ENCODE results near the gene PNPO. TPM values are rescaled to one million over a fixed set of nuclear protein-coding genes. Genes with fewer than 3 reads are reported as not detected.
A peak's percentile ranks its signal among the peaks of the same experiment; 100 is the strongest.

Gene PNPO
- total and polyA plus RNA-seq, 2 of the 4 experiments (the other 2 are of a cell fraction): 13.9 to 34.1 TPM

GRCh38 chr17:47946929-47947397 lies 5.6 kb downstream of the PNPO start:
- H2AK9ac ChIP-seq (replicated peaks; ENCODE audit: low read depth, low read length, poor library complexity): no peak overlapping the region
- H4K91ac ChIP-seq (ENCODE audit: insufficient read depth, low read depth, low read length): no peak overlapping the region
- no peak overlapping the region for H4K8ac ChIP-seq (ENCODE audit: low read depth in 2 of 2, low read length in 2 of 2)
- H2AK5ac ChIP-seq (ENCODE audit: low read depth, low read length): no peak overlapping the region
- H4K5ac ChIP-seq (ENCODE audit: low read depth, low read length): no peak overlapping the region
- intact Hi-C loops (cut with micrococcal nuclease): loop anchor here (5.0 kb wide), 1 partner anchor 105 kb away; the partner anchor contains the start of gene SCRN2
- dilution Hi-C loops (cut with HindIII; ENCODE audit: low sequenced_read_pairs, unreplicated experiment): no loop called here
- H2BK5ac ChIP-seq (ENCODE audit: low read depth, low read length, poor library complexity, severe bottlenecking): no peak overlapping the region
- no peak overlapping the region for H2BK120ac ChIP-seq (ENCODE audit: low read depth, low read length)
- CTCF ChIA-PET: interaction anchor here (0.6 to 1.5 kb wide), 13 partner anchors 8 to 153 kb away, joined by 3 to 8 read pairs (median 4); partner anchors contain the start of genes CDK5RAP3 and SCRN2
- no peak overlapping the region for H3K18ac ChIP-seq (ENCODE audit: low read depth, low read length)
- POLR2A ChIA-PET (ENCODE audit: unreplicated experiment): no interaction called here
- H3K27me3 ChIP-seq (ENCODE audit: control insufficient read depth, insufficient read depth, low read length): no peaks in the 10 kb centered on the region
- H2BK15ac ChIP-seq (ENCODE audit: low read depth, low read length): no peak overlapping the region
- no peaks in the 10 kb centered on the region for H3K9me3 ChIP-seq (ENCODE audit: control insufficient read depth, insufficient read depth, low read length)
- no peak overlapping the region for H2AFZ ChIP-seq (replicated peaks; ENCODE audit: low read length, poor library complexity)
- DNase-seq (peak; percentile 79), ATAC-seq (ENCODE audit: low read depth) (peak; percentile 70)
- no peak overlapping the region for H2BK20ac ChIP-seq (ENCODE audit: low read depth, low read length)
- H3K9me1 ChIP-seq (ENCODE audit: insufficient read depth, low read length): no peaks in the 10 kb centered on the region
- in situ Hi-C loops (cut with MboI; ENCODE audit: low sequenced_read_pairs): no loop called here
- TF ChIP-seq, protein P1, sequence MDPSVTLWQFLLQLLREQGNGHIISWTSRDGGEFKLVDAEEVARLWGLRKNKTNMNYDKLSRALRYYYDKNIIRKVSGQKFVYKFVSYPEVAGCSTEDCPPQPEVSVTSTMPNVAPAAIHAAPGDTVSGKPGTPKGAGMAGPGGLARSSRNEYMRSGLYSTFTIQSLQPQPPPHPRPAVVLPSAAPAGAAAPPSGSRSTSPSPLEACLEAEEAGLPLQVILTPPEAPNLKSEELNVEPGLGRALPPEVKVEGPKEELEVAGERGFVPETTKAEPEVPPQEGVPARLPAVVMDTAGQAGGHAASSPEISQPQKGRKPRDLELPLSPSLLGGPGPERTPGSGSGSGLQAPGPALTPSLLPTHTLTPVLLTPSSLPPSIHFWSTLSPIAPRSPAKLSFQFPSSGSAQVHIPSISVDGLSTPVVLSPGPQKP (IDR thresholded peaks at IDR 0.05; ENCODE audit: borderline replicate concordance, low read depth, low read length): no peak
- TF ChIP-seq USF2 (IDR thresholded peaks at IDR 0.05; ENCODE audit: low read depth, low read length) (peak; percentile 76), POLR2A (IDR thresholded peaks at IDR 0.05; ENCODE audit: low read depth, low read length) (no peak), RFX5 (IDR thresholded peaks at IDR 0.05; ENCODE audit: low read depth, low read length) (no peak), CHD1 (IDR thresholded peaks at IDR 0.05; ENCODE audit: low read depth, low read length) (no peak), NFE2L2 (IDR thresholded peaks at IDR 0.05; ENCODE audit: low read depth, low read length) (no peak), RAD21 (IDR thresholded peaks at IDR 0.05; ENCODE audit: low read length) (peak; percentile 39; the same call in 1 of the 2 replicates), SMC3 (IDR thresholded peaks at IDR 0.05; ENCODE audit: low read depth, low read length) (peak; percentile 43), MAZ (IDR thresholded peaks at IDR 0.05; ENCODE audit: borderline replicate concordance, low read depth, low read length) (peak; percentile 50; the same call in 1 of the 2 replicates), FOS (IDR thresholded peaks at IDR 0.05; ENCODE audit: low read depth, low read length) (peak; percentile 66; the same call in 1 of the 2 replicates)
- TF ChIP-seq, protein P2, sequence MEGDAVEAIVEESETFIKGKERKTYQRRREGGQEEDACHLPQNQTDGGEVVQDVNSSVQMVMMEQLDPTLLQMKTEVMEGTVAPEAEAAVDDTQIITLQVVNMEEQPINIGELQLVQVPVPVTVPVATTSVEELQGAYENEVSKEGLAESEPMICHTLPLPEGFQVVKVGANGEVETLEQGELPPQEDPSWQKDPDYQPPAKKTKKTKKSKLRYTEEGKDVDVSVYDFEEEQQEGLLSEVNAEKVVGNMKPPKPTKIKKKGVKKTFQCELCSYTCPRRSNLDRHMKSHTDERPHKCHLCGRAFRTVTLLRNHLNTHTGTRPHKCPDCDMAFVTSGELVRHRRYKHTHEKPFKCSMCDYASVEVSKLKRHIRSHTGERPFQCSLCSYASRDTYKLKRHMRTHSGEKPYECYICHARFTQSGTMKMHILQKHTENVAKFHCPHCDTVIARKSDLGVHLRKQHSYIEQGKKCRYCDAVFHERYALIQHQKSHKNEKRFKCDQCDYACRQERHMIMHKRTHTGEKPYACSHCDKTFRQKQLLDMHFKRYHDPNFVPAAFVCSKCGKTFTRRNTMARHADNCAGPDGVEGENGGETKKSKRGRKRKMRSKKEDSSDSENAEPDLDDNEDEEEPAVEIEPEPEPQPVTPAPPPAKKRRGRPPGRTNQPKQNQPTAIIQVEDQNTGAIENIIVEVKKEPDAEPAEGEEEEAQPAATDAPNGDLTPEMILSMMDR (conservative IDR thresholded peaks at IDR 0.05; ENCODE audit: low read depth, low read length): peak; percentile 87
- H3K14ac ChIP-seq (replicated peaks; ENCODE audit: low read depth, low read length): no peak overlapping the region
- no peak overlapping the region for H3K4me3 ChIP-seq (ENCODE audit: insufficient read depth, low read depth, low read length)
- H3K36me3 ChIP-seq (ENCODE audit: control insufficient read depth, insufficient read depth, low read length): peaks cover 2% of the 10 kb centered on the region
- peaks cover 2 to 13% of the 10 kb centered on the region in 2 experiments; a peak in 3 of 4 replicates for H3K79me1 ChIP-seq (ENCODE audit: low read depth in 1 of 2, low read length in 2 of 2)
- H3K4me2 ChIP-seq (ENCODE audit: low read depth, low read length): no peak overlapping the region
- WGBS, 2 experiments (ENCODE audit: extremely low coverage in 2 of 2, insufficient read length in 1 of 2): 0% methylated on average over 1 of the region's 2 CpGs; no CpG with 5 or more reads in 1 of the 2 experiments
- peaks cover 4% of the 10 kb centered on the region for H3K4me1 ChIP-seq (ENCODE audit: control insufficient read depth, insufficient read depth, low read length)
- H3K56ac ChIP-seq (ENCODE audit: extremely low read depth, insufficient read depth, low read length): no peak overlapping the region
- no peak overlapping the region for H3K9ac ChIP-seq (ENCODE audit: low read depth, low read length)
- TSS peak; percentile 69 for BruUV-seq (replicated peaks)
- H3K23ac ChIP-seq (ENCODE audit: low read depth, low read length): no peak overlapping the region
- no peak overlapping the region for H3K4ac ChIP-seq (ENCODE audit: low read depth, low read length)
- H4K20me1 ChIP-seq (ENCODE audit: insufficient read depth, low read length): peaks cover 2% of the 10 kb centered on the region; the same call in 1 of the 2 replicates
- no peak overlapping the region for H3K27ac ChIP-seq (ENCODE audit: insufficient read depth, low read length)
